IPS-NIHi11 (cell line): ENCODE measurements around the gene NUFIP2.
"Not testable (repeated sequence)": the region's sequence is repeated elsewhere in the genome, so short reads cannot be mapped to it uniquely, and the experiment has no call there.

Source experiments
- DNase-seq: peaks from one replicate; pipeline ENCODE4 v3.0.0; 2012; ENCODE audit warnings: mixed read lengths, low spot score

The NUFIP2 gene

GRCh38 chr17:29238133-29238850, 55.7 kb downstream of the NUFIP2 start:
- no peak for DNase-seq

GRCh38 chr17:29237476-29238132, 56.3 kb downstream of the NUFIP2 start:
- no peak for DNase-seq

GRCh38 chr17:29235904-29236303, 58.0 kb downstream of the NUFIP2 start:
- no peak for DNase-seq

- not testable (repeated sequence) for DNase-seq
Measured at GRCh38 chr17:29234972-29235371, 59.0 kb downstream of the NUFIP2 start.

GRCh38 chr17:29233301-29233700, 60.6 kb downstream of the NUFIP2 start:
- DNase-seq: no peak

- no peak for DNase-seq
Measured at GRCh38 chr17:29225396-29225795, 68.6 kb downstream of the NUFIP2 start.

- not testable (repeated sequence) for DNase-seq
Measured at GRCh38 chr17:29221338-29221737, 72.6 kb downstream of the NUFIP2 start.

GRCh38 chr17:29219378-29220047, 74.4 kb downstream of the NUFIP2 start:
- peak; percentile 91 for DNase-seq

GRCh38 chr17:29216856-29217255, 77.1 kb downstream of the NUFIP2 start:
- no peak for DNase-seq

GRCh38 chr17:29216181-29216580, 77.8 kb downstream of the NUFIP2 start:
- no peak for DNase-seq

GRCh38 chr17:29215717-29216116, 78.2 kb downstream of the NUFIP2 start:
- no peak for DNase-seq

GRCh38 chr17:29215174-29215573, 78.8 kb downstream of the NUFIP2 start:
- no peak for DNase-seq

- DNase-seq: no peak
Measured at GRCh38 chr17:29214215-29215146, 79.5 kb downstream of the NUFIP2 start.

GRCh38 chr17:29212681-29213121, 81.2 kb downstream of the NUFIP2 start:
- DNase-seq: no peak

GRCh38 chr17:29212094-29212631, 81.8 kb downstream of the NUFIP2 start:
- no peak for DNase-seq

GRCh38 chr17:29210879-29211278, 83.1 kb downstream of the NUFIP2 start:
- no peak for DNase-seq

- DNase-seq: no peak
Measured at GRCh38 chr17:29209073-29209472, 84.9 kb downstream of the NUFIP2 start.

- no peak for DNase-seq
Measured at GRCh38 chr17:29207975-29208374, 86.0 kb downstream of the NUFIP2 start.
